Measurements from ENCODE around the gene PAEP. TPM values are rescaled to one million over a fixed set of nuclear protein-coding genes. Genes with fewer than 3 reads are reported as not detected.

The PAEP gene
- total RNA-seq, 1 donor from 2014 or later, result not detected

- peak; percentile 70 for DNase-seq
Observed at GRCh38 chr9:135602789-135603481, 41.4 kb downstream of the PAEP start.

GRCh38 chr9:135604437-135605237 lies 43.1 kb downstream of the PAEP start:
- no peak for DNase-seq

- DNase-seq, result no peak
Observed at GRCh38 chr9:135605238-135605781, 43.8 kb downstream of the PAEP start.

- no peak for DNase-seq
Observed at GRCh38 chr9:135606885-135607259, 45.3 kb downstream of the PAEP start.

- no peak for DNase-seq
Observed at GRCh38 chr9:135607401-135608293, 46.1 kb downstream of the PAEP start.

GRCh38 chr9:135608294-135608998 lies 46.9 kb downstream of the PAEP start:
- no peak for DNase-seq

- no peak for DNase-seq
Observed at GRCh38 chr9:135608999-135609317, 47.4 kb downstream of the PAEP start.

- no peak for DNase-seq
Observed at GRCh38 chr9:135609366-135609955, 47.9 kb downstream of the PAEP start.

GRCh38 chr9:135610290-135611141 lies 49.0 kb downstream of the PAEP start:
- DNase-seq, result no peak

GRCh38 chr9:135611142-135611874 lies 49.8 kb downstream of the PAEP start:
- DNase-seq, result no peak

- no peak for DNase-seq
Observed at GRCh38 chr9:135611875-135612209, 50.3 kb downstream of the PAEP start.

GRCh38 chr9:135612437-135612836 lies 50.9 kb downstream of the PAEP start:
- no peak for DNase-seq

- no peak for DNase-seq
Observed at GRCh38 chr9:135612981-135613910, 51.7 kb downstream of the PAEP start.

- DNase-seq, result no peak
Observed at GRCh38 chr9:135613946-135614805, 52.6 kb downstream of the PAEP start.

GRCh38 chr9:135614821-135615665 lies 53.5 kb downstream of the PAEP start:
- DNase-seq, result no peak

GRCh38 chr9:135615666-135616618 lies 54.4 kb downstream of the PAEP start:
- no peak for DNase-seq

Measured in dermis blood vessel endothelial cell (primary cell).